HEK293 (cell line): Measurements from ENCODE around the gene HHIPL1.

Source experiments
- CTCF ChIA-PET: fragments of 350-600 bp; formaldehyde crosslinking; extraction: SDS; loops from one replicate; lab custom pipeline; 2021; ENCODE audit warnings: antibody characterized with exemption; lab: Yijun Ruan, JAX
- POLR2A ChIA-PET: fragments of 300-600 bp; formaldehyde crosslinking; extraction: SDS; loops from one replicate; lab custom pipeline; 2020; ENCODE audit warnings: antibody characterized with exemption, inconsistent platforms; lab: Yijun Ruan, JAX
- H3K27ac ChIP-seq: fragments of 200-500 bp; sonication (Bioruptor generic); 2 replicates; pipeline ENCODE4 v1.5.1; 2014; ENCODE audit warnings: low read depth, low read length, control low read depth, inconsistent platforms; ENCODE audit errors: extremely low read depth
- H3K36me3 ChIP-seq, 2 experiments: fragments of 200-500 bp in 1 of 2; sonication (Bioruptor generic) in 1 of 2; 1 replicate in 1 of 2; 2 replicates in 1 of 2; pipeline ENCODE4 v1.5.1; 2014 to 2017; ENCODE audit warnings: inconsistent platforms in 2 of 2, low read length in 2 of 2; ENCODE audit not compliant: control insufficient read depth in 2 of 2, insufficient read depth in 1 of 2
- H3K4me1 ChIP-seq: fragments of 200-500 bp; sonication (Bioruptor generic); 2 replicates; pipeline ENCODE4 v1.5.1; 2014; ENCODE audit warnings: mild to moderate bottlenecking, low read length, inconsistent platforms; ENCODE audit not compliant: control insufficient read depth, insufficient read depth
- H3K4me3 ChIP-seq: 2 replicates; pipeline ENCODE4 v1.5.1; 2011; ENCODE audit warnings: low read depth, mild to moderate bottlenecking, control low read depth, low read length, moderate library complexity
- H3K9me3 ChIP-seq: fragments of 200-500 bp; sonication (Bioruptor generic); 2 replicates; pipeline ENCODE4 v1.5.1; 2014; ENCODE audit warnings: low read depth, low read length, inconsistent platforms; ENCODE audit not compliant: control insufficient read depth, insufficient read depth
- BCL11B ChIP-seq: fragments of 450-650 bp; formaldehyde crosslinking; IDR thresholded peaks from 2 replicates; pipeline ENCODE4 v1.5.1; 2016; ENCODE audit warnings: low read depth, missing biosample characterization, missing genetic modification characterization
- GLIS1 ChIP-seq: fragments of 450-650 bp; formaldehyde crosslinking; IDR thresholded peaks from 2 replicates; pipeline ENCODE4 v1.5.1; 2016; ENCODE audit warnings: missing biosample characterization, missing genetic modification characterization
- GLIS2 ChIP-seq: fragments of 450-650 bp; formaldehyde crosslinking; IDR thresholded peaks from 2 replicates; pipeline ENCODE4 v1.5.1; 2016; ENCODE audit warnings: missing biosample characterization, missing genetic modification characterization
- PATZ1 ChIP-seq: fragments of 450-650 bp; formaldehyde crosslinking; IDR thresholded peaks from 2 replicates; pipeline ENCODE4 v1.5.1; 2016; ENCODE audit warnings: missing biosample characterization, missing genetic modification characterization
- SP2 ChIP-seq: fragments of 450-650 bp; formaldehyde crosslinking; IDR thresholded peaks from 2 replicates; pipeline ENCODE4 v1.5.1; 2016; ENCODE audit warnings: missing biosample characterization, missing genetic modification characterization
- ZBTB1 ChIP-seq: fragments of 450-650 bp; formaldehyde crosslinking; IDR thresholded peaks from 2 replicates; pipeline ENCODE4 v1.5.1; 2016; ENCODE audit warnings: missing biosample characterization, missing genetic modification characterization
- ZBTB6 ChIP-seq: fragments of 450-650 bp; formaldehyde crosslinking; IDR thresholded peaks from 2 replicates; pipeline ENCODE4 v1.5.1; 2017; ENCODE audit warnings: missing biosample characterization, missing genetic modification characterization
- ZBTB7A ChIP-seq: fragments of 450-650 bp; formaldehyde crosslinking; IDR thresholded peaks from 2 replicates; pipeline ENCODE4 v1.5.1; 2016; ENCODE audit warnings: low read depth, missing biosample characterization, missing genetic modification characterization
- ZBTB8A ChIP-seq: fragments of 450-650 bp; formaldehyde crosslinking; IDR thresholded peaks from 2 replicates; pipeline ENCODE4 v1.5.1; 2016; ENCODE audit warnings: missing biosample characterization, missing genetic modification characterization
- ZIC2 ChIP-seq: fragments of 450-650 bp; formaldehyde crosslinking; IDR thresholded peaks from 2 replicates; pipeline ENCODE4 v1.5.1; 2016; ENCODE audit warnings: missing biosample characterization, missing genetic modification characterization
- ZNF280C ChIP-seq: fragments of 450-650 bp; formaldehyde crosslinking; IDR thresholded peaks from 2 replicates; pipeline ENCODE4 v1.5.1; 2016; ENCODE audit warnings: missing biosample characterization, missing genetic modification characterization
- ZNF341 ChIP-seq: fragments of 450-650 bp; formaldehyde crosslinking; IDR thresholded peaks from 2 replicates; pipeline ENCODE4; 2016; ENCODE audit warnings: low read depth, missing biosample characterization, missing genetic modification characterization
- ZNF404 ChIP-seq: fragments of 450-650 bp; formaldehyde crosslinking; IDR thresholded peaks from 2 replicates; pipeline ENCODE4 v1.5.1; 2017; ENCODE audit warnings: missing biosample characterization, missing genetic modification characterization
- ZNF473 ChIP-seq: fragments of 450-650 bp; formaldehyde crosslinking; IDR thresholded peaks from 2 replicates; pipeline ENCODE4 v1.5.1; 2017; ENCODE audit warnings: missing biosample characterization, missing genetic modification characterization
- ZNF513 ChIP-seq: fragments of 450-650 bp; IDR thresholded peaks from 2 replicates; pipeline ENCODE4 v1.5.1; 2018; ENCODE audit warnings: missing biosample characterization, missing genetic modification characterization
- ZNF514 ChIP-seq: fragments of 450-650 bp; formaldehyde crosslinking; IDR thresholded peaks from 2 replicates; pipeline ENCODE4 v1.5.1; 2016; ENCODE audit warnings: missing biosample characterization, missing genetic modification characterization
- ZNF518A ChIP-seq: fragments of 450-650 bp; formaldehyde crosslinking; conservative IDR thresholded peaks from 2 replicates; pipeline ENCODE4 v1.5.1; 2016; ENCODE audit warnings: low read depth, missing biosample characterization, missing genetic modification characterization
- ZNF610 ChIP-seq: fragments of 450-650 bp; formaldehyde crosslinking; IDR thresholded peaks from 2 replicates; pipeline ENCODE4 v1.5.1; 2016; ENCODE audit warnings: missing biosample characterization, missing genetic modification characterization, borderline replicate concordance
- ZNF664 ChIP-seq: fragments of 450-650 bp; formaldehyde crosslinking; IDR thresholded peaks from 2 replicates; pipeline ENCODE4 v1.5.1; 2016; ENCODE audit warnings: missing biosample characterization, missing genetic modification characterization
- ZNF707 ChIP-seq: fragments of 450-650 bp; formaldehyde crosslinking; IDR thresholded peaks from 2 replicates; pipeline ENCODE4 v1.5.1; 2016; ENCODE audit warnings: missing biosample characterization, missing genetic modification characterization

Gene HHIPL1

GRCh38 chr14:99672506-99673304, 27.8 kb downstream of the HHIPL1 start:
- CTCF ChIA-PET: no interaction called here
- H3K9me3 ChIP-seq: no peaks in the 10 kb centered on the region
- H3K4me3 ChIP-seq: no peak overlapping the region
- H3K4me1 ChIP-seq: no peaks in the 10 kb centered on the region
- no peaks in the 10 kb centered on the region for H3K36me3 ChIP-seq
- H3K27ac ChIP-seq: no peak overlapping the region
- POLR2A ChIA-PET: no interaction called here
- TF ChIP-seq SP2 (tag by site-specific recombination) (0 out of 2 replicates have a peak, but pooled peaks have one; percentile 15), ZNF404 (tag by site-specific recombination) (no peak)

GRCh38 chr14:99673305-99674063, 28.6 kb downstream of the HHIPL1 start:
- H3K27ac ChIP-seq: no peak overlapping the region
- ChIA-PET CTCF (no interaction called here), POLR2A (no interaction called here)
- H3K9me3 ChIP-seq: no peaks in the 10 kb centered on the region
- no peaks in the 10 kb centered on the region for H3K36me3 ChIP-seq
- no peak overlapping the region for H3K4me3 ChIP-seq
- no peaks in the 10 kb centered on the region for H3K4me1 ChIP-seq
- no peak for TF ChIP-seq ZNF707
- peak; percentile 56; the same call in 1 of the 2 replicates for TF ChIP-seq ZNF341
- TF ChIP-seq ZNF473: no peak
- no peak for TF ChIP-seq ZBTB8A (tag by site-specific recombination)
- TF ChIP-seq ZNF513 (tag by site-specific recombination): no peak
- TF ChIP-seq SP2 (tag by site-specific recombination): no peak
- TF ChIP-seq BCL11B (tag by site-specific recombination): no peak
- TF ChIP-seq ZBTB6 (tag by site-specific recombination): peak; percentile 86
- peak; percentile 98 for TF ChIP-seq GLIS1 (tag by site-specific recombination)
- no peak for TF ChIP-seq ZNF518A (tag by site-specific recombination)
- TF ChIP-seq ZIC2 (tag by site-specific recombination): peak; percentile 68
- TF ChIP-seq ZNF664 (tag by site-specific recombination): no peak
- no peak for TF ChIP-seq ZNF280C (tag by site-specific recombination)
- TF ChIP-seq GLIS2 (tag by site-specific recombination): peak; percentile 61
- TF ChIP-seq ZBTB1 (tag by site-specific recombination): no peak
- no peak for TF ChIP-seq ZNF514 (tag by site-specific recombination)
- TF ChIP-seq PATZ1 (tag by site-specific recombination): peak; percentile 42; the same call in 1 of the 2 replicates
- no peak for TF ChIP-seq ZNF610
- TF ChIP-seq ZBTB7A (tag by site-specific recombination): no peak
